Neural cell (in vitro differentiated cells): ENCODE measurements around the gene LDB2. TPM values are rescaled to one million over a fixed set of nuclear protein-coding genes. Genes with fewer than 3 reads are reported as not detected.

Experiments used
- H2AFZ ChIP-seq: fragments of 200-600, 300-800 bp; sonication (generic), shearing (Covaris generic); 2 replicates; pipeline ENCODE4 v1.6.0; 2014; ENCODE audit warnings: low read depth, mild to moderate bottlenecking, antibody characterized with exemption, low read length, moderate library complexity
- H3F3A ChIP-seq: fragments of 200-600 bp; shearing (Covaris generic); 2 replicates; pipeline ENCODE4 v1.6.1; 2016; ENCODE audit warnings: mild to moderate bottlenecking, moderate library complexity, mixed read lengths, antibody characterized with exemption, low read length; ENCODE audit not compliant: insufficient read depth, poor library complexity, severe bottlenecking
- H3K27ac ChIP-seq: fragments of 200-600, 300-800 bp; sonication (generic), shearing (Covaris generic); 2 replicates; pipeline ENCODE4 v1.5.1; 2014; ENCODE audit warnings: mild to moderate bottlenecking, low read length, moderate library complexity
- H3K27me3 ChIP-seq: fragments of 300-800, 200-600 bp; sonication (generic), shearing (Covaris generic); 2 replicates; pipeline ENCODE4 v1.6.0; 2014; ENCODE audit warnings: mild to moderate bottlenecking, low read depth, low read length, moderate library complexity; ENCODE audit not compliant: insufficient read depth
- H3K36me3 ChIP-seq: fragments of 300-800, 200-600 bp; sonication (generic), shearing (Covaris generic); 2 replicates; pipeline ENCODE4 v1.5.1; 2014; ENCODE audit warnings: mild to moderate bottlenecking, antibody characterized with exemption, low read length, moderate library complexity; ENCODE audit not compliant: insufficient read depth
- H3K4me2 ChIP-seq: fragments of 300-800, 200-600 bp; sonication (generic), shearing (Covaris generic); 2 replicates; pipeline ENCODE4 v1.6.0; 2014; ENCODE audit warnings: mild to moderate bottlenecking, low read length
- H3K4me3 ChIP-seq: fragments of 300-800, 200-600 bp; sonication (generic), shearing (Covaris generic); 2 replicates; pipeline ENCODE4 v1.5.1; 2014; ENCODE audit warnings: mild to moderate bottlenecking, low read length, moderate library complexity
- H3K79me2 ChIP-seq: fragments of 200-600 bp; shearing (Covaris generic); replicated peaks from 2 replicates; pipeline ENCODE4 v1.6.0; 2014; ENCODE audit warnings: mild to moderate bottlenecking, low read length, moderate library complexity; ENCODE audit not compliant: insufficient read depth
- H3K9ac ChIP-seq: fragments of 300-800, 200-600 bp; sonication (generic), shearing (Covaris generic); 2 replicates; pipeline ENCODE4 v1.6.1; 2016; ENCODE audit warnings: mild to moderate bottlenecking, low read length, mixed read lengths
- H3K9me2 ChIP-seq: fragments of 200-600 bp; shearing (Covaris generic); 2 replicates; pipeline ENCODE4 v1.6.1; 2016; ENCODE audit warnings: mild to moderate bottlenecking, low read length, mixed read lengths; ENCODE audit not compliant: insufficient read depth
- H3K9me3 ChIP-seq: fragments of 200-600, 300-800 bp; sonication (generic), shearing (Covaris generic); 2 replicates; pipeline ENCODE4 v1.6.1; 2016; ENCODE audit warnings: mild to moderate bottlenecking, mixed run types, low read length, moderate library complexity, mixed read lengths
- H4K20me1 ChIP-seq: fragments of 200-600 bp; shearing (Covaris generic); 2 replicates; pipeline ENCODE4 v1.6.1; 2016; ENCODE audit warnings: mild to moderate bottlenecking, mixed run types; ENCODE audit not compliant: insufficient read depth
- EP300 ChIP-seq: fragments of 450-650 bp; conservative IDR thresholded peaks from 2 replicates; pipeline ENCODE4 v1.6.1; 2014; ENCODE audit warnings: antibody characterized with exemption, mild to moderate bottlenecking, moderate library complexity; ENCODE audit not compliant: poor library complexity, severe bottlenecking
- EZH2 ChIP-seq: fragments of 200-600, 300-800 bp; shearing (Covaris generic), sonication (generic); IDR thresholded peaks from 2 replicates; pipeline ENCODE4 v1.6.1; 2014; ENCODE audit warnings: antibody characterized with exemption, low read length, borderline replicate concordance, mild to moderate bottlenecking; ENCODE audit not compliant: insufficient read depth, poor library complexity, severe bottlenecking
- MXI1 ChIP-seq: fragments of 450-650 bp; conservative IDR thresholded peaks from 2 replicates; pipeline ENCODE4 v1.6.1; 2014; ENCODE audit warnings: antibody characterized with exemption, mild to moderate bottlenecking; ENCODE audit not compliant: poor library complexity, severe bottlenecking
- POLR2AphosphoS5 ChIP-seq: IDR thresholded peaks from 2 replicates; pipeline ENCODE4 v1.6.1; 2012
- RAD21 ChIP-seq: fragments of 450-650 bp; conservative IDR thresholded peaks from 2 replicates; pipeline ENCODE4 v1.6.1; 2014; ENCODE audit warnings: antibody characterized with exemption, mild to moderate bottlenecking, moderate library complexity
- SMC3 ChIP-seq: fragments of 450-650 bp; conservative IDR thresholded peaks from 2 replicates; pipeline ENCODE4 v1.6.1; 2014; ENCODE audit warnings: antibody characterized with exemption, mild to moderate bottlenecking, moderate library complexity; ENCODE audit not compliant: poor library complexity
- TAF1 ChIP-seq: IDR thresholded peaks from 2 replicates; pipeline ENCODE4 v1.6.1; 2012; ENCODE audit warnings: low read depth
- polyA plus RNA-seq: library from polyadenylated mRNA; depleted of rRNA; stranded (reverse); fragments of >200 nt; gene quantifications from 2 replicates; pipeline ENCODE4 v1.2.3, GENCODE V29; 2014
- TF ChIP-seq, protein P1 (sequence below): IDR thresholded peaks from 2 replicates; pipeline ENCODE4 v1.6.1; 2012; ENCODE audit warnings: borderline replicate concordance
- TF ChIP-seq, protein P2 (sequence below): fragments of 450-650 bp; IDR thresholded peaks from 2 replicates; pipeline ENCODE4 v1.5.1; 2014; ENCODE audit warnings: antibody characterized with exemption, mild to moderate bottlenecking, moderate library complexity; ENCODE audit not compliant: poor library complexity, severe bottlenecking

Gene LDB2
- polyA plus RNA-seq, 1 donor from 2014 or later, result 58.9 TPM

DNA sequence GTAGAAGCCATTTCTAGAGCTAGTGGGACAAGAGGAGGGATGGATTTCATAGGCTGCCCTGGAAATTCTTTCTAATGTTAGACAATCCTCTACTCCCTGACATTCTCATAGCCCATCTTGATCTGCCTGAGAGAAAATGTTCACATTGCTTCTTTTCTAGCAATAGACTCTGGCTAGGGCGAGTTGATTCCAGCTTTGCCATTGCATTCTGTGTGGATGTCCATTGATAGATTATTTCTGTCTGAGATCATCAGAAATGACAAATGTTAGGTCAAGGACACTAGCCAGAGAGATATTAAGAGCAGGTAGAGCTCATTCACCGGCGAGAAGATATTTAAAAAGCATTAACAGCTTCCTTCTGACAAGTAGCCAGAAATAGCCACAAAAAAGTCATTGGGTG, 184.7 kb downstream of the LDB2 start:
- no peak for TF ChIP-seq SMC3
- TF ChIP-seq EP300, result no peak
- TF ChIP-seq, protein P1, sequence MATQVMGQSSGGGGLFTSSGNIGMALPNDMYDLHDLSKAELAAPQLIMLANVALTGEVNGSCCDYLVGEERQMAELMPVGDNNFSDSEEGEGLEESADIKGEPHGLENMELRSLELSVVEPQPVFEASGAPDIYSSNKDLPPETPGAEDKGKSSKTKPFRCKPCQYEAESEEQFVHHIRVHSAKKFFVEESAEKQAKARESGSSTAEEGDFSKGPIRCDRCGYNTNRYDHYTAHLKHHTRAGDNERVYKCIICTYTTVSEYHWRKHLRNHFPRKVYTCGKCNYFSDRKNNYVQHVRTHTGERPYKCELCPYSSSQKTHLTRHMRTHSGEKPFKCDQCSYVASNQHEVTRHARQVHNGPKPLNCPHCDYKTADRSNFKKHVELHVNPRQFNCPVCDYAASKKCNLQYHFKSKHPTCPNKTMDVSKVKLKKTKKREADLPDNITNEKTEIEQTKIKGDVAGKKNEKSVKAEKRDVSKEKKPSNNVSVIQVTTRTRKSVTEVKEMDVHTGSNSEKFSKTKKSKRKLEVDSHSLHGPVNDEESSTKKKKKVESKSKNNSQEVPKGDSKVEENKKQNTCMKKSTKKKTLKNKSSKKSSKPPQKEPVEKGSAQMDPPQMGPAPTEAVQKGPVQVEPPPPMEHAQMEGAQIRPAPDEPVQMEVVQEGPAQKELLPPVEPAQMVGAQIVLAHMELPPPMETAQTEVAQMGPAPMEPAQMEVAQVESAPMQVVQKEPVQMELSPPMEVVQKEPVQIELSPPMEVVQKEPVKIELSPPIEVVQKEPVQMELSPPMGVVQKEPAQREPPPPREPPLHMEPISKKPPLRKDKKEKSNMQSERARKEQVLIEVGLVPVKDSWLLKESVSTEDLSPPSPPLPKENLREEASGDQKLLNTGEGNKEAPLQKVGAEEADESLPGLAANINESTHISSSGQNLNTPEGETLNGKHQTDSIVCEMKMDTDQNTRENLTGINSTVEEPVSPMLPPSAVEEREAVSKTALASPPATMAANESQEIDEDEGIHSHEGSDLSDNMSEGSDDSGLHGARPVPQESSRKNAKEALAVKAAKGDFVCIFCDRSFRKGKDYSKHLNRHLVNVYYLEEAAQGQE, result no peak
- no peak for TF ChIP-seq MXI1
- TF ChIP-seq RAD21, result no peak
- no peak for TF ChIP-seq TAF1
- TF ChIP-seq EZH2, result no peak
- TF ChIP-seq, protein P2, sequence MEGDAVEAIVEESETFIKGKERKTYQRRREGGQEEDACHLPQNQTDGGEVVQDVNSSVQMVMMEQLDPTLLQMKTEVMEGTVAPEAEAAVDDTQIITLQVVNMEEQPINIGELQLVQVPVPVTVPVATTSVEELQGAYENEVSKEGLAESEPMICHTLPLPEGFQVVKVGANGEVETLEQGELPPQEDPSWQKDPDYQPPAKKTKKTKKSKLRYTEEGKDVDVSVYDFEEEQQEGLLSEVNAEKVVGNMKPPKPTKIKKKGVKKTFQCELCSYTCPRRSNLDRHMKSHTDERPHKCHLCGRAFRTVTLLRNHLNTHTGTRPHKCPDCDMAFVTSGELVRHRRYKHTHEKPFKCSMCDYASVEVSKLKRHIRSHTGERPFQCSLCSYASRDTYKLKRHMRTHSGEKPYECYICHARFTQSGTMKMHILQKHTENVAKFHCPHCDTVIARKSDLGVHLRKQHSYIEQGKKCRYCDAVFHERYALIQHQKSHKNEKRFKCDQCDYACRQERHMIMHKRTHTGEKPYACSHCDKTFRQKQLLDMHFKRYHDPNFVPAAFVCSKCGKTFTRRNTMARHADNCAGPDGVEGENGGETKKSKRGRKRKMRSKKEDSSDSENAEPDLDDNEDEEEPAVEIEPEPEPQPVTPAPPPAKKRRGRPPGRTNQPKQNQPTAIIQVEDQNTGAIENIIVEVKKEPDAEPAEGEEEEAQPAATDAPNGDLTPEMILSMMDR, result no peak
- TF ChIP-seq POLR2AphosphoS5, result no peak
- Histone ChIP-seq H3K4me2 (no peak overlapping the region), H3K27me3 (no peaks in the 10 kb centered on the region), H3K4me3 (no peak overlapping the region), H3K36me3 (no peaks in the 10 kb centered on the region), H3K27ac (no peak overlapping the region), H4K20me1 (no peaks in the 10 kb centered on the region), H3K9me3 (no peaks in the 10 kb centered on the region), H3K9ac (no peak overlapping the region), H3F3A (no peaks in the 10 kb centered on the region), H2AFZ (no peak overlapping the region), H3K79me2 (no peaks in the 10 kb centered on the region), H3K9me2 (no peaks in the 10 kb centered on the region)

DNA sequence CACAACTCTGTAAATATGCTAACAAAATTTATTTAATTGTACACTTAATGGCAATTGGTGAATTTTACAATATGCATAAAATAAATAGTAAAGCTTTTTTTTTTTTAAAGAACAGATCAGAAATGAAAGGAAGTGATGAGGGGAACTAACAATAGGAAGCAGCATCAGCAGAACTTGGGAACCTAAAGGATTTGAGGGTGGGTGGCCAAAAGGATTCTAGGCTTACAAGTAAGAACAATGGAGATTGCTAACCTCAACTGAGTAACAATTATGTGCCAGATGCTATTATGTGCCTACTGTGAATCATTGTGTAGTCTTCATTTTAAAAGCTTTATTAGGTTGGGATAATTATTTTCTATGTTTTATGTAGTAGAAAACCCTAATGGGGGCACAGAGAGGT, 185.2 kb downstream of the LDB2 start:
- Histone ChIP-seq H3K79me2 (no peaks in the 10 kb centered on the region), H2AFZ (no peak overlapping the region), H3K9me2 (no peaks in the 10 kb centered on the region), H3K27ac (no peak overlapping the region), H3K9me3 (no peaks in the 10 kb centered on the region), H4K20me1 (no peaks in the 10 kb centered on the region), H3K9ac (no peak overlapping the region), H3F3A (no peaks in the 10 kb centered on the region), H3K4me3 (no peak overlapping the region), H3K27me3 (no peaks in the 10 kb centered on the region), H3K4me2 (no peak overlapping the region), H3K36me3 (no peaks in the 10 kb centered on the region)
- TF ChIP-seq MXI1, result no peak
- TF ChIP-seq EP300, result no peak
- TF ChIP-seq TAF1, result no peak
- TF ChIP-seq, protein P1, result no peak
